K562 (cell line): ENCODE results near the gene RNF114.

Experiments used
- HNRNPLL ChIP-seq: fragments of 200-400 bp; formaldehyde crosslinking; IDR thresholded peaks from 2 replicates; pipeline ENCODE4 v1.6.1; 2017; ENCODE audit warnings: low read length, low read depth, mild to moderate bottlenecking; ENCODE audit not compliant: poor library complexity, severe bottlenecking
- NR3C1 ChIP-seq: sonication (generic); formaldehyde crosslinking; IDR thresholded peaks from 2 replicates; pipeline ENCODE4 v1.8.1; 2022; ENCODE audit warnings: missing genetic modification reagents
- POLR2A ChIP-seq: fragments of 450-650 bp; conservative IDR thresholded peaks from 2 replicates; pipeline ENCODE4 v1.6.1; 2016
- POLR2AphosphoS5 ChIP-seq: IDR thresholded peaks from 2 replicates; pipeline ENCODE4 v1.6.1; 2011; ENCODE audit warnings: mild to moderate bottlenecking, low read depth, low read length, moderate library complexity; ENCODE audit not compliant: control insufficient read depth, insufficient read depth
- PTRF ChIP-seq: fragments of 450-650 bp; IDR thresholded peaks from 2 replicates; pipeline ENCODE4 v1.6.1; 2016; ENCODE audit warnings: mild to moderate bottlenecking, missing genetic modification characterization, missing compliant biosample characterization
- ZNF695 ChIP-seq: fragments of 450-650 bp; formaldehyde crosslinking; IDR thresholded peaks from 2 replicates; pipeline ENCODE4 v1.4.0; 2020; ENCODE audit warnings: mild to moderate bottlenecking, moderate library complexity
- TF ChIP-seq, protein P1 (sequence below), 3 experiments: IDR thresholded peaks in 2 of 3; conservative IDR thresholded peaks in 1 of 3; 2 replicates each; pipeline ENCODE4 v1.5.1; 2011 to 2012; ENCODE audit warnings: low read length in 3 of 3, mild to moderate bottlenecking in 3 of 3, control low read depth in 2 of 3, improper control_type of control experiment in 1 of 3, inconsistent platforms in 1 of 3, low read depth in 1 of 3, mixed read lengths in 1 of 3, moderate library complexity in 1 of 3; ENCODE audit not compliant: insufficient read depth in 2 of 3

DNA sequence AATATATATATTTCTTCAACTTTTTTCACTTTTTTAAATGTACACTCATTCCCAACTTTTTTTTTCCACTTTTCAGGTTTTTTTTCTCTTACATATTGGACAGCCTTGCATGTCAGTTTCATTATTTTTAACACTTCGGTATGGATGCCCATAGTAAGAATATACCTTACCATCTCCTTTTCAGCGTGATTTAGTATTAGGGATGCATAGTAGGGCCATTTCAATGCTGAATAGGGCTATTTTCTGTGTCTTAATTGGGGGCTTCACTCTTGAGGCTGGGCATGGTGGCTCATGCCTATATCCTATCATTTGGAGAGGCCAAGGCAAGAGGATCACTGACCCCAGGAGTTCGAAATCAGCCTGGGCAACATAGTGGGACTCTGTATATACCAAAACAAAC is 6.7 kb downstream of the RNF114 start:
- TF ChIP-seq NR3C1 (CRISPR knock-in tag) (no peak), HNRNPLL (no peak), POLR2AphosphoS5 (no peak), PTRF (tag) (no peak), ZNF695 (CRISPR knock-in tag) (no peak), POLR2A (no peak)
- TF ChIP-seq, protein P1, sequence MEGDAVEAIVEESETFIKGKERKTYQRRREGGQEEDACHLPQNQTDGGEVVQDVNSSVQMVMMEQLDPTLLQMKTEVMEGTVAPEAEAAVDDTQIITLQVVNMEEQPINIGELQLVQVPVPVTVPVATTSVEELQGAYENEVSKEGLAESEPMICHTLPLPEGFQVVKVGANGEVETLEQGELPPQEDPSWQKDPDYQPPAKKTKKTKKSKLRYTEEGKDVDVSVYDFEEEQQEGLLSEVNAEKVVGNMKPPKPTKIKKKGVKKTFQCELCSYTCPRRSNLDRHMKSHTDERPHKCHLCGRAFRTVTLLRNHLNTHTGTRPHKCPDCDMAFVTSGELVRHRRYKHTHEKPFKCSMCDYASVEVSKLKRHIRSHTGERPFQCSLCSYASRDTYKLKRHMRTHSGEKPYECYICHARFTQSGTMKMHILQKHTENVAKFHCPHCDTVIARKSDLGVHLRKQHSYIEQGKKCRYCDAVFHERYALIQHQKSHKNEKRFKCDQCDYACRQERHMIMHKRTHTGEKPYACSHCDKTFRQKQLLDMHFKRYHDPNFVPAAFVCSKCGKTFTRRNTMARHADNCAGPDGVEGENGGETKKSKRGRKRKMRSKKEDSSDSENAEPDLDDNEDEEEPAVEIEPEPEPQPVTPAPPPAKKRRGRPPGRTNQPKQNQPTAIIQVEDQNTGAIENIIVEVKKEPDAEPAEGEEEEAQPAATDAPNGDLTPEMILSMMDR (IDR thresholded peaks at IDR 0.05 in 2 of 3, conservative IDR thresholded peaks at IDR 0.05 in 1 of 3; ENCODE audit: insufficient read depth in 2 of 3, low read depth in 1 of 3, low read length in 3 of 3) = no peak
